ENCODE measurements around the gene RPTOR.

GRCh38 chr17:80816241-80817103 is 271.8 kb downstream of the RPTOR start:
- no peak for TF ChIP-seq ZNF565 (CRISPR knock-in tag; conservative IDR thresholded peaks at IDR 0.05; ENCODE audit: low read depth)
- TF ChIP-seq GLIS3 (CRISPR knock-in tag; IDR thresholded peaks at IDR 0.05) = no peak

Measured in SK-N-SH treated with all-trans-retinoic acid at 6 μM for 48 hours (cell line).